H1 (cell line): ENCODE measurements around the gene STARD3NL. TPM values are rescaled to one million over a fixed set of nuclear protein-coding genes. Genes with fewer than 3 reads are reported as not detected.

ENCODE experiments used
- CTCF ChIA-PET: fragments of 300-600 bp; sonication (Branson Sonifier 250); formaldehyde crosslinking; loops from one replicate; lab custom pipeline; 2021; ENCODE audit not compliant: partially characterized antibody; lab: Charles Lee
- POLR2A ChIA-PET: fragments of 300-600 bp; sonication (Branson Sonifier 250); formaldehyde crosslinking; loops from one replicate; lab custom pipeline; 2021; ENCODE audit warnings: inconsistent platforms; ENCODE audit not compliant: partially characterized antibody; lab: Charles Lee
- DNase-seq, 2 experiments: peaks; one replicate each; pipeline versions ENCODE4 v3.0.0 to v3.0.0-alpha.2; 2010 to 2022; ENCODE audit warnings: low spot score in 2 of 2, low read depth in 1 of 2, mixed read lengths in 1 of 2
- FAIRE-seq: peaks from 2 replicates; lab custom pipeline; 2011; peaks lifted over from hg19 to GRCh38; lab: Jason Lieb, UNC
- H2AFZ ChIP-seq: 2 replicates; pipeline ENCODE4 v1.8.1; 2012; ENCODE audit warnings: low read length, inconsistent platforms
- H2AK5ac ChIP-seq: 2 replicates; pipeline ENCODE4 v1.6.1; 2013; ENCODE audit warnings: low read depth, low read length
- H2BK120ac ChIP-seq: replicated peaks from 2 replicates; pipeline ENCODE3; 2013; ENCODE audit warnings: low read depth, low read length, inconsistent platforms
- H2BK12ac ChIP-seq: 2 replicates; pipeline ENCODE4 v1.6.1; 2013; ENCODE audit warnings: low read depth, low read length
- H2BK15ac ChIP-seq: 2 replicates; pipeline ENCODE4 v1.6.1; 2013; ENCODE audit warnings: low read length
- H2BK20ac ChIP-seq: 2 replicates; pipeline ENCODE4 v1.6.1; 2013; ENCODE audit warnings: low read length
- H2BK5ac ChIP-seq: 2 replicates; pipeline ENCODE4 v1.6.1; 2013; ENCODE audit warnings: low read depth, low read length
- H3K14ac ChIP-seq: 2 replicates; pipeline ENCODE4 v1.6.1; 2013; ENCODE audit warnings: inconsistent platforms; ENCODE audit not compliant: insufficient read length
- H3K18ac ChIP-seq: 2 replicates; pipeline ENCODE4 v1.6.1; 2013; ENCODE audit warnings: low read length; ENCODE audit errors: extremely low read depth
- H3K23ac ChIP-seq: 2 replicates; pipeline ENCODE4 v1.6.1; 2013; ENCODE audit warnings: inconsistent platforms; ENCODE audit not compliant: insufficient read length
- H3K23me2 ChIP-seq: 2 replicates; pipeline ENCODE4 v1.6.1; 2013; ENCODE audit warnings: low read depth, low read length
- H3K27ac ChIP-seq: 2 replicates; pipeline ENCODE4 v1.6.1; 2011; ENCODE audit warnings: low read depth, low read length, inconsistent platforms
- H3K27me3 ChIP-seq, 4 experiments: replicated peaks in 1 of 4; 1 replicate in 1 of 4; 2 replicates in 3 of 4; pipeline versions ENCODE4 v1.6.1 to v1.8.1; 2011 to 2013; ENCODE audit warnings: low read length in 3 of 4, mild to moderate bottlenecking in 3 of 4, inconsistent platforms in 2 of 4, mixed read lengths in 2 of 4, moderate library complexity in 1 of 4; ENCODE audit not compliant: control insufficient read depth in 3 of 4, insufficient read depth in 3 of 4; ENCODE audit errors: extremely low read depth in 1 of 4
- H3K36me3 ChIP-seq, 4 experiments: 2 replicates each; pipeline versions ENCODE4 v1.6.1 to v1.8.1; 2011 to 2013; ENCODE audit warnings: mild to moderate bottlenecking in 4 of 4, low read length in 3 of 4, moderate library complexity in 2 of 4, control low read depth in 1 of 4, inconsistent platforms in 1 of 4; ENCODE audit not compliant: insufficient read depth in 4 of 4, control insufficient read depth in 2 of 4
- H3K4ac ChIP-seq: replicated peaks from 2 replicates; pipeline ENCODE3; 2013; ENCODE audit warnings: low read length, low read depth, mixed read lengths, inconsistent platforms; ENCODE audit not compliant: insufficient read length
- H3K4me1 ChIP-seq, 4 experiments: replicated peaks in 1 of 4; 1 replicate in 1 of 4; 2 replicates in 3 of 4; pipeline versions ENCODE4 v1.6.1 to v1.8.1; 2011 to 2013; ENCODE audit warnings: low read length in 3 of 4, inconsistent platforms in 2 of 4, mixed read lengths in 1 of 4; ENCODE audit not compliant: insufficient read depth in 4 of 4, control insufficient read depth in 3 of 4
- H3K4me2 ChIP-seq, 2 experiments: 2 replicates each; pipeline versions ENCODE4 v1.6.1 to v1.8.1; 2011 to 2013; ENCODE audit warnings: low read depth in 2 of 2, low read length in 2 of 2, control low read depth in 1 of 2, inconsistent platforms in 1 of 2, mild to moderate bottlenecking in 1 of 2; ENCODE audit not compliant: insufficient read depth in 1 of 2
- H3K4me3 ChIP-seq, 4 experiments: fragments of 200-600, 300-600 bp in 1 of 4; sonication (generic), shearing (Covaris generic), sonication (Bioruptor Twin) in 1 of 4; 2 replicates each; pipeline versions ENCODE4 v1.5.1 to v1.8.1; 2011 to 2016; ENCODE audit warnings: low read length in 4 of 4, low read depth in 3 of 4, control low read depth in 2 of 4, inconsistent platforms in 2 of 4, mild to moderate bottlenecking in 2 of 4, mixed read lengths in 1 of 4, moderate library complexity in 1 of 4; ENCODE audit not compliant: insufficient read depth in 2 of 4; ENCODE audit errors: extremely low read depth in 1 of 4
- H3K56ac ChIP-seq: replicated peaks from 2 replicates; pipeline ENCODE3; 2013; ENCODE audit warnings: low read depth, mild to moderate bottlenecking, mixed read lengths, low read length, inconsistent platforms; ENCODE audit not compliant: insufficient read length
- H3K79me1 ChIP-seq: 2 replicates; pipeline ENCODE4 v1.6.1; 2013; ENCODE audit warnings: low read depth, low read length, control low read depth
- H3K79me2 ChIP-seq, 2 experiments: 2 replicates each; pipeline versions ENCODE4 v1.6.1 to v1.8.1; 2012 to 2013; ENCODE audit warnings: low read length in 2 of 2, mild to moderate bottlenecking in 2 of 2, inconsistent platforms in 1 of 2; ENCODE audit not compliant: insufficient read depth in 2 of 2, control insufficient read depth in 1 of 2
- H3K9ac ChIP-seq, 4 experiments: replicated peaks in 1 of 4; 1 replicate in 1 of 4; 2 replicates in 3 of 4; pipeline versions ENCODE4 v1.6.1 to v1.8.1; 2011 to 2013; ENCODE audit warnings: low read depth in 3 of 4, low read length in 3 of 4, control low read depth in 2 of 4, mild to moderate bottlenecking in 2 of 4, moderate library complexity in 2 of 4, inconsistent platforms in 1 of 4; ENCODE audit errors: extremely low read depth in 1 of 4
- H3K9me3 ChIP-seq, 2 experiments: 2 replicates each; pipeline versions ENCODE4 v1.6.1 to v1.8.1; 2012 to 2013; ENCODE audit warnings: mild to moderate bottlenecking in 2 of 2, moderate library complexity in 2 of 2, control low read depth in 1 of 2, inconsistent platforms in 1 of 2, low read depth in 1 of 2, low read length in 1 of 2, mixed read lengths in 1 of 2; ENCODE audit not compliant: insufficient read depth in 2 of 2
- H4K20me1 ChIP-seq, 2 experiments: replicated peaks in 1 of 2; 2 replicates each; pipeline versions ENCODE3 to v1.8.1; 2011 to 2013; ENCODE audit warnings: inconsistent platforms in 2 of 2, low read length in 2 of 2, mild to moderate bottlenecking in 1 of 2; ENCODE audit not compliant: insufficient read depth in 2 of 2, control insufficient read depth in 1 of 2
- H4K5ac ChIP-seq: 2 replicates; pipeline ENCODE4 v1.6.1; 2013; ENCODE audit warnings: low read length, low read depth, mixed read lengths, inconsistent platforms; ENCODE audit not compliant: insufficient read length
- H4K8ac ChIP-seq: 2 replicates; pipeline ENCODE4 v1.8.0; 2013; ENCODE audit warnings: mild to moderate bottlenecking, moderate library complexity, low read length, inconsistent platforms; ENCODE audit not compliant: insufficient read depth; ENCODE audit errors: extremely low read depth
- H4K91ac ChIP-seq: replicated peaks from 2 replicates; pipeline ENCODE3; 2013; ENCODE audit warnings: low read length, mixed read lengths, inconsistent platforms; ENCODE audit not compliant: insufficient read length
- CTBP2 ChIP-seq: IDR thresholded peaks from 2 replicates; pipeline ENCODE4 v1.7.0; 2011; ENCODE audit warnings: borderline replicate concordance, mild to moderate bottlenecking, moderate library complexity, mixed read lengths, low read length; ENCODE audit not compliant: insufficient read depth, insufficient read length
- FOSL1 ChIP-seq: IDR thresholded peaks from 2 replicates; pipeline ENCODE4 v1.6.1; 2011; ENCODE audit warnings: mild to moderate bottlenecking, low read depth, low read length, moderate library complexity; ENCODE audit not compliant: insufficient read depth
- NANOG ChIP-seq: IDR thresholded peaks from 2 replicates; pipeline ENCODE4 v1.6.1; 2011; ENCODE audit warnings: low read length, low read depth, mild to moderate bottlenecking, inconsistent platforms; ENCODE audit not compliant: insufficient read depth, poor library complexity, severe bottlenecking
- NRF1 ChIP-seq: IDR thresholded peaks from 2 replicates; pipeline ENCODE4 v1.6.1; 2011; ENCODE audit warnings: mild to moderate bottlenecking, low read depth, low read length, improper control_type of control experiment
- POLR2A ChIP-seq, 2 experiments: IDR thresholded peaks; 1 replicate in 1 of 2; 2 replicates in 1 of 2; pipeline ENCODE4 v1.6.1; 2011; ENCODE audit warnings: low read depth in 2 of 2, low read length in 2 of 2, mild to moderate bottlenecking in 2 of 2; ENCODE audit errors: control extremely low read depth in 1 of 2
- TEAD4 ChIP-seq: IDR thresholded peaks from 2 replicates; pipeline ENCODE4 v1.6.1; 2012; ENCODE audit warnings: low read depth, low read length, inconsistent platforms, mixed read lengths
- WGBS, 2 experiments: shearing (Covaris generic) in 1 of 2; methylation state at CpG; one replicate each; pipeline versions ENCODE4 v1.1.6 to v1.1.7; 2013 to 2015; ENCODE audit warnings: low lambda C conversion rate in 2 of 2, mixed read lengths in 2 of 2, inconsistent platforms in 1 of 2, low coverage in 1 of 2, missing lambda C conversion rate in 1 of 2; ENCODE audit not compliant: insufficient replicate concordance in 2 of 2, insufficient coverage in 1 of 2, insufficient read length in 1 of 2; ENCODE audit errors: extremely low coverage in 1 of 2, missing lambda C conversion rate in 1 of 2; 5-methylcytosine and 5-hydroxymethylcytosine counted together
- polyA plus RNA-seq, 7 experiments: library from polyadenylated mRNA; depleted of rRNA in 3 of 7; stranded (reverse) in 5 of 7; unstranded in 2 of 7; fragments of >200 nt in 5 of 7; fragments of 200-250 nt in 2 of 7; gene quantifications; 1 replicate in 5 of 7; 2 replicates in 1 of 7; 4 replicates in 1 of 7; pipeline versions ENCODE4 v1.2.1 to v1.2.3, GENCODE V29; 2011 to 2013; ENCODE audit warnings: missing spikeins in 2 of 7, mixed read lengths in 2 of 7
- total RNA-seq: library from RNA; stranded (reverse); fragmentation: NEBNext Ultra II Directional; extraction: Animal tissue kit (Norgen Biotek cat#: 25700); gene quantifications from 2 replicates; pipeline ENCODE4 v1.2.1, GENCODE V29; 2021

Gene STARD3NL
- total and polyA plus RNA-seq, 2 of the 8 experiments (the other 6 are each of a cell fraction or from before 2014, with no cell fraction given), result 27.1 to 40.5 TPM

DNA sequence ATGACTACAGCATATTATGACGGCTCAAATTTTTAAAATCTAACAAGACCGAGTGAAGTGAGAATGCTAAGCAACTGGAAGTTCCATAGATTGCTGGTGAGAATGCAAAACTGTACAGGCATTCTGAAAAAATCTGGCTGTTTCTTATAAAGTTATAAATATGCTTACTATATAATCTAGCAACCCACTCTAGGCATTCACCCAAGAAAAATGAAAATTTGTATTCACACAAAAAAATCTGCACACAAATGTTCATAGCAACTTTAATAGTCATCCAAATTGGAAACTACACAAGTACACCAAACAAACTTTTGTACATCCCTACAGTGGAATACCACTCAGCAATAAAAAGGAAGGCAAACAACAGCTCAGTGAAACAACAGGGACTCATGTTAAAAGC is 39.9 kb upstream of the STARD3NL start:
- no peak overlapping the region for H2AK5ac ChIP-seq
- no peak overlapping the region for H2BK5ac ChIP-seq
- DNase-seq, result no peak
- H3K23me2 ChIP-seq, result no peaks in the 10 kb centered on the region
- no peak overlapping the region for H3K9ac ChIP-seq
- H3K4me3 ChIP-seq, result no peak overlapping the region
- no peak overlapping the region for H4K8ac ChIP-seq
- H3K9me3 ChIP-seq, result no peaks in the 10 kb centered on the region
- no peak overlapping the region for H3K27ac ChIP-seq
- H3K4me2 ChIP-seq, result no peak overlapping the region
- ChIA-PET POLR2A (no interaction called here), CTCF (no interaction called here)
- no peak for FAIRE-seq
- H3K4ac ChIP-seq, result no peak overlapping the region
- H3K18ac ChIP-seq, result no peak overlapping the region
- no peaks in the 10 kb centered on the region for H4K20me1 ChIP-seq
- TF ChIP-seq FOSL1, result no peak
- TF ChIP-seq TEAD4, result no peak
- TF ChIP-seq NANOG, result no peak
- no peak for TF ChIP-seq CTBP2
- no peak for TF ChIP-seq POLR2A (IDR thresholded peaks at IDR 0.05; ENCODE audit: control extremely low read depth in 1 of 2, low read depth in 2 of 2, low read length in 2 of 2)
- no peak for TF ChIP-seq NRF1
- no peak overlapping the region for H3K14ac ChIP-seq
- H2BK20ac ChIP-seq, result no peak overlapping the region
- H2BK120ac ChIP-seq, result no peak overlapping the region
- no peak overlapping the region for H4K91ac ChIP-seq
- H2BK15ac ChIP-seq, result no peak overlapping the region
- H2BK12ac ChIP-seq, result no peak overlapping the region
- H3K23ac ChIP-seq, result no peak overlapping the region
- no peaks in the 10 kb centered on the region for H3K79me2 ChIP-seq
- no peak overlapping the region for H4K5ac ChIP-seq
- no peaks in the 10 kb centered on the region for H3K79me1 ChIP-seq
- H3K56ac ChIP-seq, result no peak overlapping the region
- no peaks in the 10 kb centered on the region for H3K4me1 ChIP-seq
- no peaks in the 10 kb centered on the region for H3K27me3 ChIP-seq
- H3K36me3 ChIP-seq, result no peaks in the 10 kb centered on the region
- WGBS, 2 experiments, result 81% methylated on average over 2 of the region's 2 CpGs; no CpG with 5 or more reads in 1 of the 2 experiments
- no peak overlapping the region for H2AFZ ChIP-seq
